ENCODE data around the gene USP54.
A peak's percentile ranks its signal among the peaks of the same experiment; 100 is the strongest.

USP54 gene

GRCh38 chr10:73469579-73469978 lies 121.6 kb downstream of the USP54 start:
- Histone ChIP-seq H3K9ac (no peak overlapping the region), H3K27me3 (ENCODE audit: insufficient read depth, low read depth) (no peaks in the 10 kb centered on the region), H3K27ac (no peak overlapping the region), H3K4me3 (IDR thresholded peaks at IDR 0.05; ENCODE audit: insufficient read depth, low read depth, low read length) (no peak overlapping the region), H4K20me1 (ENCODE audit: insufficient read depth) (no peaks in the 10 kb centered on the region), H3K36me3 (ENCODE audit: insufficient read depth) (no peaks in the 10 kb centered on the region), H2AFZ (ENCODE audit: low read depth) (no peak overlapping the region), H3K4me1 (ENCODE audit: low read depth, poor library complexity, severe bottlenecking) (peaks cover 15% of the 10 kb centered on the region), H3K79me2 (ENCODE audit: insufficient read depth, low read depth) (no peaks in the 10 kb centered on the region), H3K4me2 (no peak overlapping the region)
- TF ChIP-seq CTCF (conservative IDR thresholded peaks at IDR 0.05; ENCODE audit: low read depth, low read length), result no peak

GRCh38 chr10:73467206-73467605 lies 123.9 kb downstream of the USP54 start:
- peaks cover 15% of the 10 kb centered on the region for H3K4me1 ChIP-seq (ENCODE audit: low read depth, poor library complexity, severe bottlenecking)
- no peak overlapping the region for H2AFZ ChIP-seq (ENCODE audit: low read depth)
- H3K4me2 ChIP-seq, result peak overlapping the region; percentile 46
- H4K20me1 ChIP-seq (ENCODE audit: insufficient read depth), result no peaks in the 10 kb centered on the region
- H3K36me3 ChIP-seq (ENCODE audit: insufficient read depth), result no peaks in the 10 kb centered on the region
- H3K9ac ChIP-seq, result no peak overlapping the region
- H3K27me3 ChIP-seq (ENCODE audit: insufficient read depth, low read depth), result no peaks in the 10 kb centered on the region
- no peak overlapping the region for H3K4me3 ChIP-seq (IDR thresholded peaks at IDR 0.05; ENCODE audit: insufficient read depth, low read depth, low read length)
- no peaks in the 10 kb centered on the region for H3K79me2 ChIP-seq (ENCODE audit: insufficient read depth, low read depth)
- no peak overlapping the region for H3K27ac ChIP-seq
- TF ChIP-seq CTCF (conservative IDR thresholded peaks at IDR 0.05; ENCODE audit: low read depth, low read length), result no peak

- Histone ChIP-seq H3K79me2 (ENCODE audit: insufficient read depth, low read depth) (no peaks in the 10 kb centered on the region), H3K36me3 (ENCODE audit: insufficient read depth) (no peaks in the 10 kb centered on the region), H3K9ac (no peak overlapping the region), H4K20me1 (ENCODE audit: insufficient read depth) (no peaks in the 10 kb centered on the region), H3K27ac (no peak overlapping the region), H3K27me3 (ENCODE audit: insufficient read depth, low read depth) (no peaks in the 10 kb centered on the region), H2AFZ (ENCODE audit: low read depth) (no peak overlapping the region), H3K4me1 (ENCODE audit: low read depth, poor library complexity, severe bottlenecking) (peaks cover 15% of the 10 kb centered on the region), H3K4me3 (IDR thresholded peaks at IDR 0.05; ENCODE audit: insufficient read depth, low read depth, low read length) (no peak overlapping the region), H3K4me2 (no peak overlapping the region)
- TF ChIP-seq CTCF (conservative IDR thresholded peaks at IDR 0.05; ENCODE audit: low read depth, low read length), result no peak
Observed at GRCh38 chr10:73465978-73466726, 125.0 kb downstream of the USP54 start.

- no peak overlapping the region for H2AFZ ChIP-seq (ENCODE audit: low read depth)
- no peaks in the 10 kb centered on the region for H3K36me3 ChIP-seq (ENCODE audit: insufficient read depth)
- H3K4me2 ChIP-seq, result no peak overlapping the region
- H4K20me1 ChIP-seq (ENCODE audit: insufficient read depth), result no peaks in the 10 kb centered on the region
- H3K27me3 ChIP-seq (ENCODE audit: insufficient read depth, low read depth), result no peaks in the 10 kb centered on the region
- no peak overlapping the region for H3K4me3 ChIP-seq (IDR thresholded peaks at IDR 0.05; ENCODE audit: insufficient read depth, low read depth, low read length)
- H3K27ac ChIP-seq, result no peak overlapping the region
- H3K9ac ChIP-seq, result no peak overlapping the region
- H3K79me2 ChIP-seq (ENCODE audit: insufficient read depth, low read depth), result no peaks in the 10 kb centered on the region
- H3K4me1 ChIP-seq (ENCODE audit: low read depth, poor library complexity, severe bottlenecking), result no peaks in the 10 kb centered on the region
- TF ChIP-seq CTCF (conservative IDR thresholded peaks at IDR 0.05; ENCODE audit: low read depth, low read length), result no peak
Observed at GRCh38 chr10:73460897-73461296, 130.2 kb downstream of the USP54 start.
